Adrenal gland (tissue), 5 donors: ENCODE measurements around the gene FAM228B.

Experiments used
- POLR2A ChIP-seq, 2 donors: fragments of 450-650 bp; IDR thresholded peaks; one replicate each; pipeline ENCODE4 v1.6.1; 2017; ENCODE audit warnings: antibody characterized with exemption in 2 of 2, mild to moderate bottlenecking in 2 of 2, moderate library complexity in 1 of 2
- TF ChIP-seq, protein P1 (sequence below), 6 experiments: fragments of 450-650 bp in 4 of 6; fragments of 200-600 bp in 2 of 6; sonication (generic) in 1 of 6; IDR thresholded peaks; 1 replicate in 5 of 6; 2 replicates in 1 of 6; pipeline versions ENCODE4 v1.5.1 to v1.8.0; 2016 to 2021; ENCODE audit warnings: antibody characterized with exemption in 6 of 6, mild to moderate bottlenecking in 2 of 6, moderate library complexity in 1 of 6
- donor health status: DM: no; HTN: no; CAD: no.

DNA sequence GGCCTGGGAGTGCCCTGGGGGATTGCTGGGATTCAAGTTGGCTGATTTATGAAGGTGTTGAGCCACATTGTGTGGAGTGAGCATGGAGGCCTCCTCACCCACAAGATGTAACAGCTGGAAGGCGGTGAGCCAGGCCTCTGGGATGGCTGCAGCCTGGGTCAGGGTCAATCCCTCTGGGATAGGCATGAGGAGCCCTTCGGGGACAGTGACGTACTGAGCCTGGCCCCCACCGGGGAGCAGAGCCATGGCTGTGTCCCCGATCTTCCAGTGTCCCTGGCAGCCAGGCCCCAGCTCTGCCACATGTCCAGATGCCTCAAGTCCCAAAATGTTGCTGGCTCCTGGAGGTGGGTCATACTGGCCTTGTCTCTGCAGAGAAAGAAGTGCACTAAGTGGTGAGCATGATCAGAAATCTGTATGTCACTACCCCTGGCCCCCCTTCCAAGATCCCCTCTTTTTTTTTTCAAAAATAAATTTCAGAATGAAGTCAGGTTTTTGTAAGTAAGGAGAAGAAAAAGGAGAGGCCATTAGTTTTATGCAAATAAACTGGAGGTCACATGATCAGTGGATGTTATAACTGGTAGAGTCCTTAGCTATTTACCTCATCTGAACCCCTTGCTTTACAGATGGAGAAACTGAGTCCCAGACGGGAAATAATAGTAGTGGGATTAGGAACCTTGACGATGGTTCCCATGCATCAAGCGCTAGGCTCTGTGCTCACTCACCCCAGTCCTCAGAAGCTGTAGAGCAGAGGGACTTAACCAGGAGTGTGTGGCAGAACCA is 40.3 kb upstream of the FAM228B start:
- TF ChIP-seq, protein P1, sequence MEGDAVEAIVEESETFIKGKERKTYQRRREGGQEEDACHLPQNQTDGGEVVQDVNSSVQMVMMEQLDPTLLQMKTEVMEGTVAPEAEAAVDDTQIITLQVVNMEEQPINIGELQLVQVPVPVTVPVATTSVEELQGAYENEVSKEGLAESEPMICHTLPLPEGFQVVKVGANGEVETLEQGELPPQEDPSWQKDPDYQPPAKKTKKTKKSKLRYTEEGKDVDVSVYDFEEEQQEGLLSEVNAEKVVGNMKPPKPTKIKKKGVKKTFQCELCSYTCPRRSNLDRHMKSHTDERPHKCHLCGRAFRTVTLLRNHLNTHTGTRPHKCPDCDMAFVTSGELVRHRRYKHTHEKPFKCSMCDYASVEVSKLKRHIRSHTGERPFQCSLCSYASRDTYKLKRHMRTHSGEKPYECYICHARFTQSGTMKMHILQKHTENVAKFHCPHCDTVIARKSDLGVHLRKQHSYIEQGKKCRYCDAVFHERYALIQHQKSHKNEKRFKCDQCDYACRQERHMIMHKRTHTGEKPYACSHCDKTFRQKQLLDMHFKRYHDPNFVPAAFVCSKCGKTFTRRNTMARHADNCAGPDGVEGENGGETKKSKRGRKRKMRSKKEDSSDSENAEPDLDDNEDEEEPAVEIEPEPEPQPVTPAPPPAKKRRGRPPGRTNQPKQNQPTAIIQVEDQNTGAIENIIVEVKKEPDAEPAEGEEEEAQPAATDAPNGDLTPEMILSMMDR (IDR thresholded peaks at IDR 0.05) = no peak
- TF ChIP-seq POLR2A (IDR thresholded peaks at IDR 0.05) = no peak
